GM21360 (cell line): ENCODE results near the gene SIK1.
"Not testable (repeated sequence)": the region's sequence is repeated elsewhere in the genome, so short reads cannot be mapped to it uniquely, and the experiment has no call there.

Experiments used
- ATAC-seq: cut with Tn5 transposase; IDR thresholded peaks from one replicate; pipeline ENCODE4 v1.9.1; 2021; ENCODE audit warnings: mild to moderate bottlenecking, moderate library complexity; ENCODE audit not compliant: unreplicated experiment

The SIK1 gene

DNA sequence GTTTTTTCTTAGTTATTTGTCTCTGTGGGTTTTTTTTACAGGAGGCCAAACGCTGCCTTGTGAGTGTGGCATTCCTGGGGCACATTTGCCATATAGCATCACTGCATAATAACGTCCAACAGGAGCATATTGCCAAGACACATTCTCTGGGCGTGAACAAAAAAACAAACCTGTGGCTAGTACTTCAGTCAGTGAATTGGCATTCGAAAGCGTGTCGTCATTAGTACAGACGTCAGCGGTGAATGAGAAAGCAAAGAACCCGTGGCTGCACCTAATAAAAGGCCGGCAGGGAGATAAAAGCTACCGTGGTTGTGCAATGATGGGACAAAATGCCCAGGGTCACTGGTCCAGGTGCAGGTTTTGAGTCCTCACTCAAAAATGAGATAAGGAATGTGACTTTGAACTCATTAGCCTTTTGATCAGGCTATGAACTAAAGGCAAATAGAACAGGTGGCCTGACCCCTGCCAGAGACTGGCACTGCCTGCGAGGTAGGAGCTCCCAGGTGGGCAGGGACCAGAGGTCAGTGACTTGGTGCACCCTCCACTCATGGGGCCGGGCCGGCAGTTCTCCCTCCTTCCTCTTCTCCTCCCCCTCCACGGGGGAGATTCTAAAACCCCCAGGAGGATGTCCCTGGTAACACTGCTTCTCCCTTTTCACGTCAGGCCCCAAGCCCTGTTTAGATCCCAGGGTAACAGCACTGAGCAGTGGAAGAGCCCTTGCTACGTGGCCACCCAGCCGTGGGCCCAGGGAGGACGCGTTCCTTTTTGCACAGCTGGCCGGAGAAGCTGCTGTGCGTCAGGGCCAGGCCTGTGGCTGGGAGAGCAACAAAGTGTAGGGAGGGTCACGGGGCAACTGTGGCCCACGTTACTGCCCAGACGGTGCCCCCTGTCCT, 14.2 kb upstream of the SIK1 start:
- ATAC-seq = not testable (repeated sequence)

DNA sequence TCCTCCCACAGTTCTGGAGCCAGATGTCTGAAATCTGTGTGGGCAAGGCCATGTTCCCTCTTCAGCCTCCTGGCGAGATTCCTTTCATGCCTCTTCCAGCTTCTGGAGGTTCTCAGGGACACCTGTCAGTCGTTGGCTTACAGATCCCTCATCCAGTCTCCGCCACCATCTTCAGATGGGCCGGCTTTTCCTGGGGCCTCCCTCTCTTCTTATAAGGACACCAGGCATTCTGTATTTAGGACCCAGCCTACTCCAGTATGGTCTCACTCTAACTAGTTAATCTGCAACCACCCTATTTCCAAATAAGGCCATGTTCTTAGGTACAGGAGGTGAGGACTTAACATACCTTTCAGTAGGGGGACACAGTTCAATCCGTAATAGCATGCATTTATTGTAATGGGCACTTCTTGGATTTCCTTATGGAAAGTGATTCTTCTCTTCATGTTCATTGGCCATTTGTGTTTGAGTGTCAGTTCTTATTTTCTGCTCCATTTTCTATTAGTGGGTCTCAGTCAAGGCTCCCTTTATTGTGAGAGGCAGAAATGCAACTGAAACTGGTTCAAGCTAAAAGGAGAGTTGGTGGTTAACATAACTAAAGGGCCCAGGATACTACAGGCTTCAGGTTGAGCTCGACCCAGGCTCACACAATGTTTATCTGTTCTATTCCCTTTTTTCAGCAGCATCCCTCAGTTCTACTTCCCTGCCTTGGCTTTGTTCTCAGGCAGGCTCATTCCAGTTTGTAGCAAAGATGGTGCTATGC, 12.6 kb upstream of the SIK1 start:
- not testable (repeated sequence) for ATAC-seq

DNA sequence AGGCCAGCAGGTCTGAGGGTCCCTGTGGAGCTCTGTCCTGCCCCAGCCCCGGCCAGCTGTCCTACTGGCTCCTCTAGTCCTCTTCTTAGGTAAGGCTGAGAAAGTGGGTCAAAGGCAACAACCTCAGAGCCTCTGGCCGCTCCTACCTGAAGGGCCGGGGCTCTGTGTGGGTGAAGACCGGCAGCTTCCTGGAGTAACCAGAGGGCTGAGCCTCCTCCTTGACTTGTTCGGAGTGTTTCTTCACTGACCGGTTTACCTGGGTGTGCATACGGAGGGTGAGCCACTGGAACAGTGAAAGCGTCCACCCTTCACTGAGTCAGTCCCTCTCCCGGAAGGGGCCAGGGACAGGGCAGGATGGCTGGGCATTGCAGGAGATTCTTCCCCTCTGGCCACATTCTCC, 9.3 kb upstream of the SIK1 start:
- not testable (repeated sequence) for ATAC-seq

DNA sequence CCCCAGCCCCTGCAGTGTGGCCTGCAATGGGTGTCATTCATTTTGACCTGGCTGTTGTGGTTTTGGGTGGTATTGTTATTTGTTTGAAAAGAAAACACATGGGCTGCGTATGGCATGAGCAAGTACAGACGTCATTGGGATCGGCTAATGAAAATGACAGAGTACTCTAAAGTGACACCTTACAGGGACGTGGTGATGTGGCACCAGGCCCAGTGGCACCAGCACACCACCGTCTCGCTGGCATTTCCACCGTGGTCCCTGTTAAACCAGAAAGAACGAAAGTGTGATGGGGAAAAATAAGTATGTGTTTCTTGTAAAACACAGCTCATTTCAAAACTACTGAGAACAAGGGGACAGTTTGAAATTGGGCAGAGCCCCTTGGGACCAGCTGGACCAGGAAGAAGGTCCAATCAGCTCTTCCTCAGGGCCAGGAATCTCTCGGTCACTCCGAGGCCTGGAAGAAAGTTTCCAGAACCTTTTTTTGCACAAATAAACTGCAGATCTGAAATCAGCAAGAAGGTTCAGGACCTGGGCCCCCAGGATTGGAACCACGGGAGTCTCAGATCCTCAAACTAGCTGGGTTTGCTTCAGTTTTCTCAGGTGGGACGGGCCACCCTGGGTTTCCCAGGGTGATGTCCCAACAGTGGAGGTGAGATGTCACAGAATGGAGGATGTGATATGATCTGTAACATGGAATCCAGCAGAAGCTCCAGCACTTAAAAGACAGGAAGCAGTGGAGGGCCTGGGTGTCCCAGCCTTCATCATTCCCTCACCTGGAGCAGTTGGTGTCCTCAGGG, 6.6 kb upstream of the SIK1 start:
- not testable (repeated sequence) for ATAC-seq

- not testable (repeated sequence) for ATAC-seq
Observed at GRCh38 chr21:43430830-43431416, 4.0 kb upstream of the SIK1 start.

- not testable (repeated sequence) for ATAC-seq
Observed at GRCh38 chr21:43428964-43429363, 2.0 kb upstream of the SIK1 start.

DNA sequence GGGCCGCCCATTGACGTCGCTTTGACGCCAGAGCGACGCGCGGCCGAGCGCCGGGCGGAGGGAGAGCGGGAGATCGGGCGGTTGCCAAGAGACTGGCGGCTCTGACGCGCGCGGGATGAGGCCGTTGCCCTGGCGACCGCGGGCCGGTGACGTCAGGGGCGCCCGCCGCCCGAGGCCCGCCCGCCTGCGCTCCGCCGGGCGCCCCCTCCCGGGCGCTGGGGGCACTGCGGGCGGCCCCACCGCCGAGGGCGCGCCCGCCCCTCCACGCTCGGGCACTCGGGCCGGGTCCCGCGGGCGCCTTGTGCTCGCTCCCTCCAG, 270 bp upstream of the SIK1 start:
- ATAC-seq = peak; percentile 89

DNA sequence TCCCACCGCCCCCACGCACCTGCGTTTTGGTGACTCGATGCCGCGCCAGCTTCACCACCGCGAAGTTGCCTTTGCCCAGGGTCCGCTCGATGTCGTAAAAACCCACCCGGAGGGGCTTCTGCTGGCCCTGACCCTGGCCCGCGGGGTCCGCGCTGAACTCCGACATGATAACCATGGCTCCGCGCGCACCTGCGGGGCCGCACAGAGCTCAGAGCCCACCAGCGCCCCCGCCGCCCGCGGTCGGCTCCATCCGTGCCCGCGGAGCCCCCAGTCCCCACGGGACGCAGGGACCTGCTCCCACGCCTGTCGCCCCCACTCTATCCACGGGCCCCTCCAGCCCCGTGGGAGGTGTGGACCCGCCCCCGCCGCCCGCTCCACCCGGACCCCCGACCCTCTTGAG, 927 bp downstream of the SIK1 start:
- not testable (repeated sequence) for ATAC-seq

- ATAC-seq = not testable (repeated sequence)
Observed at GRCh38 chr21:43419475-43419874, 7.5 kb downstream of the SIK1 start.

GRCh38 chr21:43414576-43414975, 12.4 kb downstream of the SIK1 start:
- ATAC-seq = not testable (repeated sequence)

DNA sequence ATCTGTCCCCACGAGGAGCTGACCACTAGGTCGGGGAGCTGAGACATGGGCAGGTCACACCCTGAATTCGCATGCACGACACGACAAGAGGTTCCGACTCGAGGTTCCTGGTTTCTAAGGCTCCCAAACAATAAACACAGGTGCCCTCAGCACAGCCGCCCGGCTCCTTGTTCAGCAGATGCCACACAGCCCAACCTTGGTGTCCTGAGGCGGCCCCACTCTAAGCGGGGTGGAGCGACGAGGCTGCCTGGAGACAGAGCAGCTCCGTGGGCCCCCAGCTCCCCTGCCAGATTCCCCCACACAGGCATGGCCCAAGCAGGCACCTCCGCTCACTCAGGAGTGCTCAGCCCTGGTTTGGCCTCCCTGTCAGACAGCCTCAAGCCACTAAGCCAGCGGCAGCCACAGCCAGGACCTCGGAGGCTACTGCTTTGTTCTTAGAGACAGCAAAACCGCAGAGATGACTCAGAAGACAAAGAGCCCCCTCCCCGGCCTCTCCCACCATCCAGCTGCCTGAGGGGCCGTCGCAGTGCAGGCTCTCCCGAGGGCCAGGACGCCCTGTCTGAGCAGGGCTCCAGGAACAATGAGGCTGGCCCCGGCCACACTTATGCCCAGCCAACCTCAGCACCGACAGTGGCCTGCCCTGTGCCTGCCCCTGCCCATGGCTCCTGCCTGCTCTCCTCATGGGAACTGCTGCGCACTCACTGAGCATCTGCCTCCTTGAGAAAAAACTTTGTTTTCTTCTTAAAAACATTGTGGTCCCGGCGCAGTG, 14.7 kb downstream of the SIK1 start:
- not testable (repeated sequence) for ATAC-seq

DNA sequence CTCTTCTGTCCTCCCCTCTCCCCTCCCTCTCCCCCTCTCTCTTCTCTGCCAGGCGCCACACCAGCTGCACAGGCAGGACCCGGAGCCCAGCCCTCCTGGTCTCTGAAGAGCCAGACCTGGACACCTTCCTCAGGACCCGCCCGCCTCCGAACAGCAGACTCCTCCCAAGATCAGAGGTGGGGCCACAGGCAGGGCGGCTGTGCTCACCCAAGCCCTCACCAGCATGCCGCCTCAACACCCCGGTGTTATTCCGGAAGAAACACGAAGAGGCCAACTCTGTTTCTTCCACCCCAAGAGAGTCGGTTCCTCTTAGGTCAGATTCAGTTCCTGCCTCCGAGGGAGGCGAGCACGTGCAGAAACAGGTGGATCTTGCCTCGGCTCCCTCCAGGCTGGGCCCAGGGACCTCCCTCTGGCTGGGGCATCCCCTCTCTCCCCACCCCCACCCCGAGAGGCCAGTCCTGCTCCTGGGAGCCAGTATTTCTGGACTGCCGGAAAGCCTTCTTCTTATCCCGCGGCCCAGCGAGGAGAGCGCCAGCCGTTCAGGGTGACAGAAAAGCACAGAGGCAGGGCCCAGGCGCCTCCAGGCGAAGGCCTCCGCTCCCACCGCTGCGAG, 16.4 kb downstream of the SIK1 start:
- not testable (repeated sequence) for ATAC-seq

GRCh38 chr21:43407139-43407538, 19.8 kb downstream of the SIK1 start:
- not testable (repeated sequence) for ATAC-seq

- ATAC-seq = not testable (repeated sequence)
Observed at GRCh38 chr21:43404450-43404849, 22.5 kb downstream of the SIK1 start.

GRCh38 chr21:43403651-43404430, 23.1 kb downstream of the SIK1 start:
- ATAC-seq = not testable (repeated sequence)

DNA sequence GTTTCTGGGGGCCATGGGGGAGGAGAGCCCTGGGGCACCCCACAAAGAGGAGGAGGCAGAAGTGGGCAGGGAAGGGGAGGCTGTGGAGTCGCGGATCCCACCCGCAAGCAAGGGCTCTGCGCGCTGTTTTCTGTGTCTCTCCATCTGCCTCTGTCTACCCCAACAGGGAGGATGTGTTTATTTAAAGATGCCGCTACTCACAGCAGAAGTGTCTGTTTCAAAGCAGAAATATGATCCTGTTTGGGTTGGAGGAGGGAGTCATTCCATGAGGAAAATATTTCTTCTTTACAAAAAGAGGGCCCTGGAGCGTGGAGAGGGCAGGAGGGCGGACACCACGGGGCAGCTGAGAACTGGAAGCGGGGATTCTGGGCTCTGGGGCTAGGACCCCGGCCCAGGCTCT, 25.8 kb downstream of the SIK1 start:
- not testable (repeated sequence) for ATAC-seq

GRCh38 chr21:43399595-43400015, 27.3 kb downstream of the SIK1 start:
- ATAC-seq = not testable (repeated sequence)

DNA sequence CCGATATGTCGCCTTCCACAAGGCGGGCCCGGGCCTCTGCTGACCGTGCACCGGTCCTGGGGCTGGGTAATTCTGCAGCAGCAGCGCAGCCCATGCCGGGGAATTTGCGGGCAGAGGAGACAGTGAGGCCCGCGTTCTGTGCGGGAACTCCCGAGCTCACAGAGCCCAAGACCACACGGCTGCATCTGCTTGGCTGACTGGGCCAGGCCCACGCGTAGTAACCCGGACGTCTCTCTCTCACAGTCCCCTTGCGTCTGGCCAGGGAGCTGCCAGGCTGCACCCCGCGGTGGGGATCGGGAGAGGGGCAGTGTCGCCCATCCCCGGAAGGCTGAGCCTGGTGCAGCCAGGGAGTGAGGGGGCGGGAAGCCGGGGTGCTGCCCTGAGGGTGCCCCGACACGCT, 27.8 kb downstream of the SIK1 start:
- not testable (repeated sequence) for ATAC-seq

DNA sequence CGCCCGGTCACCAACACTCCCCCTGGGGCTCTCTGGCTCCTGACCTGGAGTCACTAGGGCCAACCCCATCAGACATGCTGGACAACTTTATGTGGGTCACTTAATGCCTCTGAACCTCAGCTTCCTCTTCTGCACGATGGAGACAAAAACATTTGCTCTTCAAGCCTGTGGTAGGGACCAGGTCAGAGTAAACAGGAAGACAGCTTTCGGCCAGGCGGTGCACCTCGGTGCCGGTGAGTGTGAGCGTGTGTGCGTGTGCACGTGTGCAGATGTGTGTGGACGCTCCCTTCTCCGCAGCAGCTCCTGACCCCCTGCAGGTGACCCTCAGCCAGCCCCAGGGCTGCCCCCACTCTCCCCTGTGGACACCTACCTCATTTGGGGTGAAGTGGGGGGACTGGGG, 28.4 kb downstream of the SIK1 start:
- not testable (repeated sequence) for ATAC-seq
